Skeletal muscle cell (primary cell): Measurements from ENCODE around the gene CPSF4L.
"Not testable (repeated sequence)": the region's sequence is repeated elsewhere in the genome, so short reads cannot be mapped to it uniquely, and the experiment has no call there.

ENCODE experiments used
- DNase-seq: peaks from one replicate; pipeline ENCODE4 v3.0.0-alpha.2; 2010; ENCODE audit warnings: low read depth
- H3K4me3 ChIP-seq: 2 replicates; pipeline ENCODE4 v1.5.1; 2011; ENCODE audit warnings: low read depth, mild to moderate bottlenecking, control low read depth, low read length, moderate library complexity

Gene CPSF4L

DNA sequence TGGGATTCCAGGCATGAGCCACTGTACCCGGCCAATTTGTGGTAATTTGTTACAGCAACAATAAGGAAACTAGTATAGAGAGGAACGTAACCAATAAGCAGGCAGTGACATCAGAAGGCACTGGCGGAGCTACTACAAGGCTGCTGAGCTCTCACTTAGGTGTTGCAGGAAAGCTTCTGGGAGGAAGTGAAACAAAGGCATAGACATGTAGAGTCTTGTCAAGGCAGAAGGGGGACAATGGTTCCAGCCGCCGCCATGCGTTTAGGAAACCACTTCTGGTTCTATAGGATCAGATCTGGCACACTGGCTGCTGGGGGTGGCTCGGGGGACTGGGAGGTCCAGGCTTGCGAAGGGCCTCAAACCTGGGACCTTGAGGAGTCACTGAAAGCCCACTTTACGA is 9.4 kb upstream of the CPSF4L start:
- no peak for DNase-seq
- no peak overlapping the region for H3K4me3 ChIP-seq

DNA sequence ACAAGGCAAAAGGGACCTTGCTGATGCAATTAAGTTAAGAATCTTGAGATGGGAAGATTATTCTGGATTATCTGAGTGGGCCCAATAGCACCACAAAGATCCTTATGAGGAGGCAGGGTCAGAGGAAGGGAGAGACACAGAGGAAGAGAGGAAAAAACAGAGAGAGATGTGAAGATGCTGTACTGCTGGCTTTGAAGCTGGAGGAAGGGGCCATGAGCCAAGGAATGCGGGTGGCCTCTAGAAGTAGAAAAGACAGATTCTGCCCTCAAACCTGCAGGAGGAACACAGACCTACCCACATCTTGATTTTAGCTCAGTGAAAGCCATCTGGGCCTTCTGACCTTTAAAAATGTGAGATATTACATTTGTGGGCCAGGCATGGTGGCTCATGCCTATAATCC is 8.1 kb upstream of the CPSF4L start:
- no peak for DNase-seq

DNA sequence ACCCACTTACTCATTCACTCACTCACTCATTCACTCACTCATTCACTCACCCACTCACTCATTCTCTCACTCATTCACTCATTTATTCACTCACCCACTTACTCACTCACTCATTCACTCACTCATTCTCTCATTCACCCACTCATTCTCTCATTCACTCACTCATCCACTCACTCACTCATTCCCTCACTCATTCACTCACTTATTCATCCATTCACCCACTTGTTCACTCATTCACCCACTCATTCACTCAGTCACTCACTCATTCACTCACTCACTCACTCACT is 7.6 kb upstream of the CPSF4L start:
- no peak overlapping the region for H3K4me3 ChIP-seq
- no peak for DNase-seq

More for the DNA sequence above, 8.1 kb upstream of the CPSF4L start:
- no peak overlapping the region for H3K4me3 ChIP-seq

DNA sequence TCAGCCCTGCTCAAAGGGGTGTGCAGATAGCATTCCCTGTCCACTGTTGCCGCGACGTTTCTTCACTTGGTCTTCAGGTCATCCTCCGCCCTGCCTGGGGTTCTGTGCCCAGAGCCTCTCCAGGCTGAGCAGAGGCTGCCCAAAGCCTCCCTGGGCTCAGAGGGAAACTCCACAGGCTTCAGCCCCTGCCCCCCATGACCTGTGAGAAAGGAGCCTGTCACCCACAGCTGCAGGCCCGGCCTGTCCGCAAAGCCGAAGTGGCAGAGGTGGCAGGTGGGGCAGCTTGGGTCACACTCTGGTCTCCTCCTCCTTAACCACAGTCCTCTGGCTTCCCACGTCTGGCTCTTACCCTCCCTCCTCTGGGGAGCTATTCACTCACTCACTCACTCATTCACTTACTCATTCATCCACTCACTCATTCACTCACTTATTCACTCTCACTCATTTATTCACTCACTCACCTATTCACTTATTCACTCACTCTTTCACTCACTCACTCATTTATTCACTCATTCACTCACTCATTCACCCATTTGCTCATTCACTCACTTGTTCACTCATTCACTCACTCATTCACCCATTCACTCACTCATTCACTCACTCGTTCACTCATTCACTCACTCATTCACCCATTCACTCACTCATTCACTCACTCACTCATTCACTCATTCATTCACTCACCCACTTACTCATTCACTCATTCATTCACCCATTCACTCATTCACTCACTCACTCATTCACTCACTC is 7.1 kb upstream of the CPSF4L start:
- DNase-seq: no peak
- H3K4me3 ChIP-seq: no peak overlapping the region

DNA sequence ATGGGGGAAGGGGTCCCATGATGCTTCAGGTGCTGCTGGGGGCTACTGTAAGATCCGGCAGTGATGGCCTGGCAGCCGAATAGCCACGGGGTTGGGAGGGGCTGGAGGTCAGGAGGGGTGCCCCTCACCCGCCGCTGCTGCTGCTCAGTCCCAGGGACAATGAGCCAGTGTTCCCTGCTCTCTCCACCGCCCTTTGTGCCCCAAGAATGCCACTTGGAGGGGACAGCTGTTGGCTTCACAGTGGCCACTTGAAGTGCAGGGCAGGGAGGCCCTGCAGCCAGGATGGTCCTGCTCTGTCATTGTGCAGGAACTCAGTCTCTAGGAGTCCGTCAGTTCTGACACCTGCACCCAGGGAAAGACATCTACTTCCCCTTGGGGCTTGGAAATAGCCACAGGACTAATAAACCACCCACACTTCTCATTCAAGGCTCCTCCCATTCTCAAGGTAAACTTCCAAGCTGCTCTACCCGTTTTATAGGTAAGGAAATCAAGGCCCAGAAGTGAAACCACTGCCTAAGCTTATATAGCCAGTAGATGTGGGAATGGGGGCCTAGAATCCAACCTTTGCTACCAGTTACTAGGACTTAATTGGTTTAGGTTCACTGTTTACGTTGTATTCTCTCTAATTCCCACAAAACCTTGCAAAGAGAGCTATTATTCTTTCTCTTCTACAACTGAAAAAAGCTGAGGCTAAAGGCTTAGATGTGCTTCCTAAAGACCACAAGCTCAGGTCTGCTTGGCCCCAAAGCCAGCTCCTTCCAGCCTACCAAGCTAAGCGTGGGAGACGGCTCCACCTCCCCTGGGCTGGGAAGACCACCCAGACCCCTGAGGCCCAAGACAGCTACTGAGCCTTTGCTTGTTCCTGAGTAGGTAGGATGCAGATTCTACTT is 6.2 kb upstream of the CPSF4L start:
- no peak overlapping the region for H3K4me3 ChIP-seq
- DNase-seq: no peak

DNA sequence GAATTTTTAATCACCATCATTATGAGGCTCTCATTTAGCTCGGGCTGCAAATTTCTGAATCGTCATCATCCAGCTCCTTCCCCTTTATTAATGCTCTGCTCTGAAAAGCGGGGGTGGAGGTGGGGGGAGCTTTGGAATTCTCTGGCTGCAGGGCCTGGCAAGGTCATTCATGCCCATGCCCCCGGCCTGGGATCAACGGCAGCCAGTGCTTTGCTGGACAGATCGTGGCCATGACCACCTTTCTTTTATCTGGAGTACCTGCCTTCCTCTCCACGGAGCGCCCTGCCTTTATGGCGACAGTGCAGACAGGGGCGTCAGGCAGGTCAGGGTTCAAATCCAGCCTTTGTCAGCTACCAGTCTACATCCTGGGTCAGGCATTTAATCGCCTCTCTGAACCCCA is 5.1 kb upstream of the CPSF4L start:
- DNase-seq: no peak
- no peak overlapping the region for H3K4me3 ChIP-seq

DNA sequence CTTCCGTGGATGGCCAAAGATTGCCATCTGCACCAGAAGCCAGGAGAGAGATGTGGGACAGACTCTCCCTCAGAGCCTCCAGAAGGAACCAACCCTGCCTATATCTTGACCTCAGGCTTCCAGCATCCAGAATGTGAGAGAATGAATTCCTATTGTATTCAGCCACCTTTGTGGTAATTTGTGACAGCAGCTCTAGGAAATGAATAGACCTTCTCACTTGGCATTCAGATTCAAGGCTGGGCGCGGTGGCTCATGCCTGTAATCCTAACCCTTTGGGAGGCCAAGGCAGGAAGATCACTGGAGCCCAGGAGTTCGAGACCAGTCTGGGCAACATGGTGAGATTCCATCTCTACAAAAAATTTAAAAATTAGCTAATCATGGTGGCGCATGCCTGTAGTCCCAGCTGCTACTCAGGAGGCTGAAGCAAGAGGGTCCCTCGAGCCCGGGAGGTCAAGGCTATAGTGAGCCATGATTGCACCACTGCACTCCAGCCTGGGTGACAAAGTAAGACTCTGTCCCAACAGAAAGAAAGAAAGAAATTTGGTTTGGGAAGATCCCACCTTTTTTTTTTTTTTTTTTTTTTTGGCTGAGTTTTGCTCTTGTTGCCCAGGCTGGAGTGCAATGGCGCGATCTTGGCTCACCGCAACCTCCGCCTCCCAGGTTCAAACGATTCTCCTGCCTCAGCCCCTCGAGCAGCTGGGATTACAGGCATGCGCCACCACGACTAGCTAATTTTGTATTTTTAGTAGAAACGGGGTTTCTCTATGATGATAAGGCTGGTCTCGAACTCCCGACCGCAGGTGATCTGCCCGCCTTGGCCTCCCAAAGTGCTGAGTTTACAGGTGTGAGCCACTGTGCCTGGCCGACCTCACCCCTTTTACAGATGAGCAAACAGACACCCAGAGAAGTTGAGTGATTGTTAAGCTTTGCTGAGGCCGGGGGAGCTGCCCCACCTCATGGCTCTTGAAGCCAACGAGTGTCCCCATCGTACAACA is 4.3 kb upstream of the CPSF4L start:
- DNase-seq: no peak
- H3K4me3 ChIP-seq: no peak overlapping the region

DNA sequence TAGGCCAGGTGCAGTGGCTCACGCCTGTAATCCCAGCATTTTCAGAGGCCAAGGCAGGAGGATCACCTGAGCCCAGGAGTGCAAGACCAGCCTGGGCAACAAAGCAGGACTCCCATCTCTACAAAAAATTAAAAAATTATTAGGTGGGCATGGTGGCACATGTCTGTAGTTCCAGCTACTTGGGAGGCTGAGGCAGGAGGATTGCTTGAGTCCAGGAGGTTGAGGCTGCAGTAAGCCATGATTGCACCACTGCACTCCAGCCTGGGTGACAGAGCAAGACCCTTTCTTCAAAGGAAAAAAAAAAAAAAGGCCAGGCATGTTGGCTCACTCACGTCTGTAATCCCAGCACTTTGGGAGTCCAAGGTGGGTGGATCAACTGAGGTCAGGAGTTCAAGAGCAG is 2.8 kb upstream of the CPSF4L start:
- not testable (repeated sequence) for DNase-seq, H3K4me3 ChIP-seq

DNA sequence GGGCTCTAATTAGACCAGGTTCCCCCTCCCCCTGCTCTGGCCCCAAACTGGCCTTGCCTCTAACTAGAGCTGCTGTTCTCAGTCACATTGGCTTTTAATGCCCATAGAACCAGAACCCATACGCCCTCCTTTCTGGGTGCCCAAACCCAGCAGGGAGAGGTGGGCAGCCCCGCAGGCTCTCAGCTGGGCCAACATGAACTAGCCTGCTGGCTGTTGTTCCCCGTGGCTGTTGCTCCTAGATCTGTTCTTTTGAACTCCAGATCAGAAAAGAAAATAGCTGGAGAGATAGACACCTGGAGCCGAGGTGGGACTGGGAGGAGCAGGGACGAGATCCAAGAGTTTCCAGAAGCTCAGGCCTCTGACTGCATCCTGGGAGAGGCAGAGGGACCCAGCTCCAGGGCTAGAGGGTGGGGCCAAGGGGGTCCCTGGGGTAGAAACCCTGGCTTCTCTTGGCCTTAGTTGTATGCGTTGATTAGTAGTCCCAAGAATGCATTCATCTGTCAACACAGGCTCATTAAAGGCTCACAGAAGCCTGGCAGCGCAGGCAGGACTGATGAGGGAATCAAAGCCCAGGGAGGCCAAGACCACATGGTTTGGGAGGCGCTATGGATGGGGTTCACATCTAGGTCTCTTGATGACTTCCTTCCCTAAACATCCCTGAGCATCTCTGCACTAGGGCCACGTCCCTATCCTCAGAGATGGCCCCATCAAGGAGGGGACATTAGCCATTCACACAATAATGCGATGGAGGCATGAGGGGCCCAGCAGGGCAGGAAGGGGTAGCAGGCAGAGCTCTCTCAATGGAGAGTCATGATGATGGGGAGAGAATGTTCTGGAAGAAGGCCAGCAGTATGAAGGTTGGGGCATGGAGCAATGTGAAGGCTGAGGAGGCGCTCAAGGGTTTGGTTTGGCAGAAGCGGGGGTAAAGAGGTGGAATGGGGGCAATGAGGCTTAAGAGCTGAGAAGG is 1.3 kb upstream of the CPSF4L start:
- DNase-seq: no peak
- H3K4me3 ChIP-seq: no peak overlapping the region

DNA sequence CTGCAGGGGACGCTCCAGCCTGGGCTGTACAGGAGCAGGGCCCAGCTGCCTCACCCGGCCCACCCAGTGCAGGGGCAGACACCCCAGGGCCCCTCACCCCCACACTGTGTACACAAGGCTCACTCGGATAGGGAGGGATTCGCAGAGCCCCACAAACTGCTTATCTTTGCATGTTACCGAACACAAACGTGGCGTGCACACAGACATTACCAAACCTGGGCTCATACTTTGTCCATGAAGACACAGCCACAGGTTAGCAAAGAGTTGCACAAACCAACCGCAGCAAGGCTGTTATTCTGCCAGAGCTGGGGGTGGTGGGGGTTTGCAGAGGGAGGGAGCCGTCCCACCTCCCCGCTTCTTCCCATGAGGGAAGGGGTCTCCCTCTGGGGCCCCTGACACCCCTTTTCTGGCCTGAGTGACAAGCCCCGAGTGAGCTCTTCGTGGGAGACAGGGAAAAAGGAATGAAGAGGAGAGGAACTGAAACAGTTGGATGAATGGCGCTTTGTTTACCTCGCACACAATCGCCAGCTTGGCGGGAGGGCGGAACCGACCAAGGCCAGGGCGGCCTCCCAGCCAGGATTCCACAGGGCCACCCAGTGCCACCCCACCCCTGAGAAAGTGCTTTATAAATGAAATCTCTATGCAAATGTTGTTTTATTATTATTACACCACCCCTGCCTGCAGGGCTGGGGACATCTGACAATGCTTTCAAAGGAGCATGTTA is 434 bp upstream of the CPSF4L start:
- no peak overlapping the region for H3K4me3 ChIP-seq
- DNase-seq: no peak

DNA sequence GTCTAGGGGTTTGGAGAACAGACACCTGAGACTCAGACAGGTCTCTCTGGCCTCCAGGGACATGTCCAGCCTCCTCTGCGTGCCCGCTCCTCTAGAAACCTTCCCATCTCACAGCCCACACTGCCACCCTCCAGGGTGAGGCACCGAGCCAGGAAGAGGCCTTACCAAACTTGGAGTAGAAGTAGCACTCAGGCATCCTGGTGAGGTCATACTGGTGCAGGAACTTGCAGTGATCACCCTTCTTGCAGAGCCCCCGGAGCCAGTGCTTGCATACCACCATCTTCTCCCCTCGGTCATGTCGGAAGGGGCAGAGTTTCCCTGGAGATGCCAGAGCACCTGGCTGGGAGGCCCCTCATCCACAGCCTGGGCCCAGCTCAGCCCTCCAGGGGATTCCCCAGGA is 4.2 kb downstream of the CPSF4L start:
- no peak for DNase-seq

DNA sequence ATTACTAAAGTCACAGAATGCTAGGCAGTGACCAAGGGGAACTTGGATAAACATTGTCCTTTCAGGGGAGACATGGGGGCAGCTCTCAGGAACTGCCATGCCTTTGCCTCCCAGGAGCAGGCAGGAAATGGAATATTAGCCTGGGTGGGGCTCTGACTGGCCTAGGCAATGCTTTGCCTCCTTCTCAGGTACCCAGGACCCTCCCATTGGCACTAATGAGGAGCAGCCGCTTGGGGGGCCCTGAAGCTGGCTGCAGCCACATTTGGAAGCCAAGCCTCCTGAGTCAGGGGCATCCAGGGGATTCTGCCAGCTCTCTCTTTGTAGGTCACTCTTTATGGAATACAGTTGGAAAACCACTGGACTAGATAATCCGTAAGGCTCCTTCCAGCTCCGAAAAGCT is 5.5 kb downstream of the CPSF4L start:
- H3K4me3 ChIP-seq: no peak overlapping the region
- no peak for DNase-seq

More for the DNA sequence above, 4.2 kb downstream of the CPSF4L start:
- no peak overlapping the region for H3K4me3 ChIP-seq

DNA sequence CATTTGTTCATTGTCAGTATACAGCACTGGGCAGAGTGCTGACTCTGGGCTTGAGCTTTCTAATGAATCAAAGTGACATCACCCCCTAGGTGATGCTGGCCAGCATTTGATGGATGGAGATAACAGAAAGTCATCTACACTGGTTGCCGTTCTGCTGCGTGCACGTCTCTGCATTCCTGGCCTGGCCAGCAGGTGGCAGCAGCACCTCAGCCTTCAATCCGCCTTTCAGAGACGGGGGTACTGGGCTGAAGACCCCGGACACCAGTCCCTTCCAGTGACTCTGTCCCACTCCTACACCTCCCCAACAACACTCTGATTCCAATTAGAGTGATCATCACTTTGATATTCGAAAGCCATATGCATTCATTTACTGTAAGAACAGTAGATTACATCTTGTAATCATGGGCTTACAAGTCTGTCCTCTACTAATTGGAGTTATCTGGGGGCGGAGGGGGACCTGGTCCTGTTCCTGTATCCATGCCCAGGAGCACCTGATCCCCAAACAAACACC is 6.0 kb downstream of the CPSF4L start:
- no peak overlapping the region for H3K4me3 ChIP-seq
- DNase-seq: no peak

DNA sequence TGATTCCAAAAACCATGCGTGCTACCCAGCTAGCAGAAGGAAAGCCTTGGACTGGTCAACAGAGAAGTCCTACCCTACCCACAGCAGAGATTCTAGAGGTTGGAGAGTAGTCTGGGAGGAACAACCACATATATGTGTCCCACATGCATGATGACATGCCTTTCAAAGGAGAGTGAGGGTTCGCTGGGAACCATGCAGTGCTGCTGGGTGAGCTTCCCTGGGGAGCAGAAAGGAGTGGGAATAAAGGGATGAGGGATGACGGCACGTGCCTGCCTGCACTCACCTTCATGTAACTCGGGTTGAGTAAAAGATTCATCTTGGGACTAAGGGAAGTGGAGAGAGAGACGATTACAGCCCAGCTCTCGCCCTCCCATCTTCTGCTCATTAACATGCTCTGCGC is 9.8 kb downstream of the CPSF4L start:
- DNase-seq: no peak
- H3K4me3 ChIP-seq: no peak overlapping the region

DNA sequence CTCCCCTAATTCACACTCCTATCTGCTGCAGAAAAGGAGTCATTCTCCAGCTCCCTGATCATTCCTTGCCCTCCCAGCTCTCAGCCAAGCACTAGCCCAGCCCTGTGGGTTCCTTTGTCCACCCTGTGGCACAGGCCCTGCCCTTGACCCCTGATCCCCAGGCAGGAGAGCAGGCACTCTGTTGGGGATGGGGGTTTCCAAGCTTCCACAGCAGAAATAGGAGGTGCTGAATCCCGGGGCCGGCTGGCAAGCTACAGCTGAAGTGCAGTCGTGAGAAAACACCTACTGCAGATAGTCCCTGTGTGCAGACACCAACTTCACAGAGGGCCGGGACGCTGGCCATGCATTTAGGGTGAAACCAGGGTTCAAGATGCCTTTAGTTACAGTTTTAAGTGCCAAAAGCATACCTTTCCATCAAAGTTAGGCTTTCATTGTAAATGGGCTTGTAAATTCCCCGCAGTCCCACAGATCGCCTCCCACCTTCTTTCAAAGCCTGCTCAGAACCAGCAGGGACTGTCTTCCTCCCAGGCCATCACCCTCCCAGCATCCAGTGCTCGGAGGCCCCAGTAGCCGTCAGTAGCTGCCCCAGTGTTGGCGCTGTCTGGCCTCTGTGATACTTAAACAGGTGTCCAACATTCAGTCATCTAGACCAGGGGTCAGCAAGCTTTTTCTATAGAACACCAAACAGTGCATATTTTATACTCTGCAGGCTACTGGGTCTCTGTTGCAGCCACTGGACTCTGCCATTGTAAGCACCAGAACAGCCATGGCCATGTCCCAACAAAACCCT is 10.6 kb downstream of the CPSF4L start:
- no peak overlapping the region for H3K4me3 ChIP-seq
- no peak for DNase-seq

DNA sequence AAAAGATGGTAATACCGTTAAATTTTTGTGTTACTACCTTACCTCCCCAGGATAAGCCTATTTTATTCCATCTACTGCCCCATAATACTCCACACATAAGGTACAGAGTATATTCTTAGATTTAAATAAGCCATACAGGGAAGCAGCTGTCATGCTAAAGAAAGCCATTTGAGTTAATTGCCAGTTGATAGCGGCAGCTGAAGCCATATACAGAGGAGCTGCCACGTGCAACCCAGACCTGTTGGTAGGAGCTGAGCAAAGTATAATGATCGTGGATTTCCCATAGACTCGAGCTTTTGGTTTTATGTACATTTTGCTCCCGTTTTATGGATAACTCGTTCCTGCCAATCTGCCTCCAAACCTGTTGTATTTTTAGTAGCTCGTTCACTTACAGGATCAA is 12.0 kb downstream of the CPSF4L start:
- no peak overlapping the region for H3K4me3 ChIP-seq
- DNase-seq: no peak

DNA sequence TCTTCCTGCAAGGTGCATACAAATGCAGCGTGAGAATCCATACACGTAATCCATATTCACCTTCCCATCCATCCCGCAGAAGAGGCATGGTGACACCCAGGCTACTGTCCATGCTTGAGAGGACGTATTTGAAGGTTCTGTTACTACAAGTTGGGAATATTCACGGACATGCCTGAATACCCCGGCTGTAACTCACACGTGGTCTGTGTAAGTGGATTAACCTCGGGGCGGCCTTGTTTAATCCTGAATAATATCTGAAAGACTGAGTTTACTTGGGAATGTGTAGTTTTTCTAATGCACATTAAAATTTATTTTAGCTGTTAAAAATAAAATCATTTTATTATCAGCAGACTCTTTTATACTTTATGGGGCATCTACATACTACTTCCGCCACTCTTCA is 13.1 kb downstream of the CPSF4L start:
- DNase-seq: no peak
- no peak overlapping the region for H3K4me3 ChIP-seq
